Gastroesophageal sphincter (tissue), 4 donors: ENCODE results near the gene PPP5C. TPM values are rescaled to one million over a fixed set of nuclear protein-coding genes. Genes with fewer than 3 reads are reported as not detected.
"Not testable (repeated sequence)": the region's sequence is repeated elsewhere in the genome, so short reads cannot be mapped to it uniquely, and the experiment has no call there.

Experiments
- ATAC-seq: fragments of 150-250 bp; one replicate; pipeline ENCODE4 v1.9.1; 2016; ENCODE audit warnings: mild to moderate bottlenecking, moderate library complexity
- H3K27ac ChIP-seq, 4 donors: fragments of 200-600 bp; sonication (generic) in 3 of 4; 1 replicate in 3 of 4; 2 replicates in 1 of 4; pipeline ENCODE4 v1.5.1; 2016 to 2019
- H3K27me3 ChIP-seq: fragments of 200-600 bp; sonication (generic); one replicate; pipeline ENCODE4 v1.5.1; 2019
- H3K36me3 ChIP-seq, 2 donors: fragments of 200-600 bp; sonication (generic); one replicate each; pipeline ENCODE4 v1.5.1; 2019; ENCODE audit warnings: control low read depth in 1 of 2
- H3K4me1 ChIP-seq, 3 donors: fragments of 200-600 bp; sonication (generic); 1 replicate in 2 of 3; 2 replicates in 1 of 3; pipeline ENCODE4 v1.5.1; 2016 to 2019; ENCODE audit warnings: control low read depth in 2 of 3
- H3K4me3 ChIP-seq, 2 donors: fragments of 200-600 bp; sonication (generic); one replicate each; pipeline ENCODE4 v1.5.1; 2019; ENCODE audit warnings: mild to moderate bottlenecking in 1 of 2, moderate library complexity in 1 of 2
- H3K9me3 ChIP-seq, 3 donors: fragments of 200-600 bp; sonication (generic); one replicate each; pipeline ENCODE4 v1.5.1; 2017 to 2019; ENCODE audit warnings: control low read depth in 2 of 3
- EP300 ChIP-seq: sonication (generic); formaldehyde crosslinking; IDR thresholded peaks from one replicate; pipeline ENCODE4 v1.6.1; 2017; ENCODE audit warnings: antibody characterized with exemption, mild to moderate bottlenecking
- POLR2A ChIP-seq, 2 donors: fragments of 450-650 bp; IDR thresholded peaks; one replicate each; pipeline ENCODE4 v1.6.1; 2017; ENCODE audit warnings: antibody characterized with exemption in 2 of 2, mild to moderate bottlenecking in 2 of 2, moderate library complexity in 1 of 2
- POLR2AphosphoS5 ChIP-seq: sonication (generic); formaldehyde crosslinking; IDR thresholded peaks from one replicate; pipeline ENCODE4 v1.6.1; 2017; ENCODE audit warnings: antibody characterized with exemption
- WGBS, 2 donors: methylation state at CpG; one replicate each; pipeline ENCODE4 v1.1.5; 2018; ENCODE audit warnings: low coverage in 1 of 2; 5-methylcytosine and 5-hydroxymethylcytosine counted together
- total RNA-seq, 4 donors: library from RNA; depleted of rRNA; stranded (reverse); fragments of >200 nt; gene quantifications; one replicate each; pipeline ENCODE4 v1.1.0, GENCODE V29; 2016
- TF ChIP-seq, protein P1 (sequence below), 4 experiments: fragments of 200-600 bp in 2 of 4; fragments of 450-650 bp in 2 of 4; sonication (generic) in 1 of 4; IDR thresholded peaks; one replicate each; pipeline ENCODE4 v1.5.1; 2017 to 2019; ENCODE audit warnings: antibody characterized with exemption in 4 of 4, mild to moderate bottlenecking in 2 of 4, moderate library complexity in 2 of 4

Gene PPP5C
- total RNA-seq, 4 donors from 2014 or later: 48.2 to 69.5 (median 50.7) TPM

- peaks cover 0 to 25% (median 0%) of the 10 kb centered on the region in 3 donors for H3K4me1 ChIP-seq
These were observed 26.3 kb upstream of the PPP5C start for GRCh38 chr19:46320559-46320958.

DNA sequence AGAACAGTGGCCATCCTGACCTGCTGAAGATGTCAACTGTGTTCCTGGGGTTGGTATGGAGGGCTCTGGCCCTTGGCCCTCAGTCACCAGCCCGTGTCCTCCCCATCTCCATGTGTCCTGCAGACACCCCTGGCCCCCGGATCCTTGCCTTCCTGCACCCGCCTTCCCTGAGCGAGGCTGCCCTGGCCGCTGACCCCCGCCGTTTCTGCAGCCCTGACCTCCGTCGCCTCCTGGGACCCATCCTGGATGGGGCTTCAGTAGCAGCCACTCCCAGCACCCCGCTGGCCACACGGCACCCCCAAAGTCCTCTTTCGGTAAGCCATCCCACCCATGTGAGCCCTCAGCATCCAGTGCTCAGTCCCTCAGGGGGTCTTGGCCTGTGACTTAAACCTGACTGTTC, 25.2 kb upstream of the PPP5C start:
- no peaks in the 10 kb centered on the region for H3K27me3 ChIP-seq
- peaks cover 0 to 8% (median 0%) of the 10 kb centered on the region in 3 donors for H3K9me3 ChIP-seq
- H3K36me3 ChIP-seq: peaks cover 11 to 100% of the 10 kb centered on the region in 2 donors
- peak overlapping the region in 1 of 4 donors; percentile 31 for H3K27ac ChIP-seq
- TF ChIP-seq POLR2A (IDR thresholded peaks at IDR 0.05): no peak
- no peak for TF ChIP-seq EP300
- no peak for TF ChIP-seq POLR2AphosphoS5
- TF ChIP-seq, protein P1, sequence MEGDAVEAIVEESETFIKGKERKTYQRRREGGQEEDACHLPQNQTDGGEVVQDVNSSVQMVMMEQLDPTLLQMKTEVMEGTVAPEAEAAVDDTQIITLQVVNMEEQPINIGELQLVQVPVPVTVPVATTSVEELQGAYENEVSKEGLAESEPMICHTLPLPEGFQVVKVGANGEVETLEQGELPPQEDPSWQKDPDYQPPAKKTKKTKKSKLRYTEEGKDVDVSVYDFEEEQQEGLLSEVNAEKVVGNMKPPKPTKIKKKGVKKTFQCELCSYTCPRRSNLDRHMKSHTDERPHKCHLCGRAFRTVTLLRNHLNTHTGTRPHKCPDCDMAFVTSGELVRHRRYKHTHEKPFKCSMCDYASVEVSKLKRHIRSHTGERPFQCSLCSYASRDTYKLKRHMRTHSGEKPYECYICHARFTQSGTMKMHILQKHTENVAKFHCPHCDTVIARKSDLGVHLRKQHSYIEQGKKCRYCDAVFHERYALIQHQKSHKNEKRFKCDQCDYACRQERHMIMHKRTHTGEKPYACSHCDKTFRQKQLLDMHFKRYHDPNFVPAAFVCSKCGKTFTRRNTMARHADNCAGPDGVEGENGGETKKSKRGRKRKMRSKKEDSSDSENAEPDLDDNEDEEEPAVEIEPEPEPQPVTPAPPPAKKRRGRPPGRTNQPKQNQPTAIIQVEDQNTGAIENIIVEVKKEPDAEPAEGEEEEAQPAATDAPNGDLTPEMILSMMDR (IDR thresholded peaks at IDR 0.05): no peak
- 90 to 93% methylated on average over 2 to 8 of the region's 12 CpGs for WGBS, 2 donors
- H3K4me3 ChIP-seq: no peak overlapping the region
- H3K4me1 ChIP-seq: peaks cover 0 to 25% (median 0%) of the 10 kb centered on the region in 3 donors
- no peak for ATAC-seq

More at GRCh38 chr19:46320559-46320958, 26.3 kb upstream of the PPP5C start:
- Histone ChIP-seq H3K4me3 (no peak overlapping the region), H3K9me3 (no peaks in the 10 kb centered on the region), H3K27ac (peak overlapping the region in 3 of 4 donors; percentile 31 to 66 (median 58)), H3K27me3 (no peaks in the 10 kb centered on the region), H3K36me3 (peaks cover 5 to 100% of the 10 kb centered on the region in 2 donors)
- WGBS, 2 donors: 94 to 100% methylated on average over 1 to 3 of the region's 5 CpGs
- ATAC-seq: peak; percentile 4
- TF ChIP-seq EP300: no peak

DNA sequence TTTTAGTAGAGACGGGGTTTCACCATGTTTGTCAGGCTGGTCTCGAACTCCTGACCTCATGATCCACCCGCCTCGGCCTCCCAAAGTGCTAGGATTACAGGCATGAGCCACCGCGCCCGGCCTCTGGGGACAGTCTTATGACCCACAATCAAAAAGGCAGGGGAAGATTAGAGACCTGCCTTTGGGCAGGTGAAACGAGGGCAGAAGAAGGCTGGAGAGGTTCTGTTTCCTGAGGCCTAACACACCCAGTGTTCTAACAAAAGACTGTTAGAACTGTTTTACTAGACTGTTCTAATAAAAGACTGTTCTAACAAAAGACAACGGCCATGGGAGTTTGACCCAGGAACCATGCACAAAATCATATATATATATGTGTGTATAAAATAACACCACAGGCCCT, 23.7 kb upstream of the PPP5C start:
- 71 to 77% methylated on average over 2 of the region's 9 CpGs for WGBS, 2 donors
- H3K27me3 ChIP-seq, H3K27ac ChIP-seq, H3K4me3 ChIP-seq, ATAC-seq: not testable (repeated sequence)
- Histone ChIP-seq H3K36me3 (peaks cover 11 to 100% of the 10 kb centered on the region in 2 donors), H3K9me3 (peaks cover 0 to 21% (median 0%) of the 10 kb centered on the region in 3 donors), H3K4me1 (peaks cover 0 to 15% (median 0%) of the 10 kb centered on the region in 3 donors)

- Histone ChIP-seq H3K27ac (peak overlapping the region in 1 of 4 donors; percentile 27), H3K4me3 (no peak overlapping the region), H3K27me3 (no peaks in the 10 kb centered on the region), H3K4me1 (peaks cover 0 to 5% (median 0%) of the 10 kb centered on the region in 3 donors), H3K36me3 (peaks cover 17 to 100% of the 10 kb centered on the region in 2 donors), H3K9me3 (peaks cover 0 to 21% (median 0%) of the 10 kb centered on the region in 3 donors)
- TF ChIP-seq POLR2AphosphoS5 (no peak), POLR2A (IDR thresholded peaks at IDR 0.05) (no peak), EP300 (no peak)
- TF ChIP-seq, protein P1 (IDR thresholded peaks at IDR 0.05): no peak
- ATAC-seq: no peak
- WGBS, 2 donors: 53 to 70% methylated on average over 3 of the region's 3 CpGs
These were observed 22.6 kb upstream of the PPP5C start for GRCh38 chr19:46324277-46324676.

DNA sequence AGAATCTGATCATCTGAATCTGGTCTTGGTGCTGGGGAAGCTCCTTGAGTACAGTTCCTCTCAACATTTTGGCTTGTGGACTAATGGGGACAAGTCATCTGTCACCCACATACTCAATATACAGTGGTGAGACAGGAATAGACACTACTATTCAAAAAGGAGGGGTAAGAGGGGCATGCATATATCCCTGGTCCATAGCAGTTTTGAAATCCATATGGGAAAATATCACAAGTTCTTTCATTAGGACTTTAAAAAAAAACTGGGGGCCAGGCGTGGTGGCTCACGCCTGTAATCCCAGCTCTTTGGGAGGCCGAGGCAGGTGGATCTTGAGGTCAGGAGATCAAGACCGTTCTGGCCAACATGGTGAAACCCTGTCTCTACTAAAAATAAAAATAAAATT, 20.3 kb upstream of the PPP5C start:
- no peak overlapping the region for H3K27ac ChIP-seq
- H3K4me1 ChIP-seq: no peaks in the 10 kb centered on the region
- TF ChIP-seq POLR2A (IDR thresholded peaks at IDR 0.05) (no peak), EP300 (no peak)
- TF ChIP-seq, protein P1 (IDR thresholded peaks at IDR 0.05): no peak
- 79 to 100% methylated on average over 4 of the region's 4 CpGs for WGBS, 2 donors
- peaks cover 23 to 100% of the 10 kb centered on the region in 2 donors for H3K36me3 ChIP-seq
- H3K4me3 ChIP-seq: no peak overlapping the region
- H3K27me3 ChIP-seq: no peaks in the 10 kb centered on the region
- H3K9me3 ChIP-seq: peaks cover 0 to 21% (median 0%) of the 10 kb centered on the region in 3 donors
- ATAC-seq: no peak

DNA sequence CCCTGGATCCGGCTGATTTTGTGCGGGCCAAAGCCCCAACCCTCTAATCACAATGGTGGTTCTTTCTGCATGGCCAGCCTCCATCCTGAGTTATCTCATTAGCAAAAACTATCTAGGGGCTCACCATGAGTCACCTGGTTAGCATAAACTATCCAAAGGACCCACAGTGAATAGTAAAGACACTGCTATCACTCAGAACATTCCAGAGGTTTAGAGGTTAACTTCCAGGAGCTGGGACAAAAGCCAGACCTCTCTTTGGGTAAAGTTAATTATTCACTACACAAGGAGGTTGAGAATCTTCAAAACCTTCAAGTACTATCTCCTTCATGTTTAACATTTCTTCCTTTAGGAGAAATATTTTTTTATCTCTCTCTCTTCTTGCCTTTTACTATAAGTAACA, 18.8 kb upstream of the PPP5C start:
- Histone ChIP-seq H3K27ac (no peak overlapping the region), H3K9me3 (peaks cover 0 to 21% (median 0%) of the 10 kb centered on the region in 3 donors), H3K27me3 (no peaks in the 10 kb centered on the region), H3K4me1 (no peaks in the 10 kb centered on the region), H3K4me3 (no peak overlapping the region), H3K36me3 (peaks cover 22 to 100% of the 10 kb centered on the region in 2 donors)
- no peak for ATAC-seq
- TF ChIP-seq, protein P1 (IDR thresholded peaks at IDR 0.05): no peak
- no peak for TF ChIP-seq POLR2A (IDR thresholded peaks at IDR 0.05)
- no peak for TF ChIP-seq EP300
- TF ChIP-seq POLR2AphosphoS5: no peak
- 94 to 100% methylated on average over 2 of the region's 2 CpGs for WGBS, 2 donors
